IMR-90 (cell line): ENCODE measurements around the gene AUH. TPM values are rescaled to one million over a fixed set of nuclear protein-coding genes. Genes with fewer than 3 reads are reported as not detected.

Experiments
- ATAC-seq: fragments of 200-7000 bp; cut with Tn5 transposase; 2 replicates; pipeline ENCODE4 v1.9.1; 2020; ENCODE audit warnings: low read depth, mild to moderate bottlenecking, moderate library complexity
- BruUV-seq: library from RNA; stranded (reverse); fragments of 400-500 nt; replicated peaks from 2 replicates; lab custom pipeline; 2021; lab: Mats Ljungman, UMichigan
- CTCF ChIA-PET: fragments of 300-600 bp; formaldehyde crosslinking; extraction: SDS; loops from one replicate; lab custom pipeline; 2021; ENCODE audit warnings: antibody characterized with exemption; lab: Yijun Ruan, JAX
- POLR2A ChIA-PET: fragments of 300-600 bp; sonication (Branson Sonifier 250); formaldehyde crosslinking; loops from one replicate; lab custom pipeline; 2022; ENCODE audit warnings: antibody characterized with exemption; ENCODE audit not compliant: unreplicated experiment; lab: Charles Lee
- DNase-seq: peaks from one replicate; pipeline ENCODE4 v3.0.0; 2013
- H2AFZ ChIP-seq: replicated peaks from 2 replicates; pipeline ENCODE3; 2013; ENCODE audit warnings: low read length, mild to moderate bottlenecking; ENCODE audit not compliant: poor library complexity
- H2AK5ac ChIP-seq: 2 replicates; pipeline ENCODE4 v1.6.1; 2013; ENCODE audit warnings: low read depth, low read length, inconsistent platforms
- H2AK9ac ChIP-seq: replicated peaks from 2 replicates; pipeline ENCODE3; 2013; ENCODE audit warnings: mild to moderate bottlenecking, low read depth, low read length, moderate library complexity; ENCODE audit not compliant: poor library complexity
- H2BK120ac ChIP-seq: 2 replicates; pipeline ENCODE4 v1.6.1; 2013; ENCODE audit warnings: low read depth, low read length, inconsistent platforms
- H2BK15ac ChIP-seq: 3 replicates; pipeline ENCODE4 v1.6.1; 2013; ENCODE audit warnings: low read depth, low read length, inconsistent platforms
- H2BK20ac ChIP-seq: 2 replicates; pipeline ENCODE4 v1.6.1; 2013; ENCODE audit warnings: low read depth, mild to moderate bottlenecking, inconsistent platforms, low read length, moderate library complexity
- H2BK5ac ChIP-seq: 2 replicates; pipeline ENCODE4 v1.6.1; 2013; ENCODE audit warnings: mild to moderate bottlenecking, low read depth, low read length, inconsistent platforms; ENCODE audit not compliant: poor library complexity, severe bottlenecking
- H3K14ac ChIP-seq: replicated peaks from 2 replicates; pipeline ENCODE4 v1.6.1; 2013; ENCODE audit warnings: low read depth, low read length, inconsistent platforms
- H3K18ac ChIP-seq: 2 replicates; pipeline ENCODE4 v1.6.1; 2013; ENCODE audit warnings: low read depth, low read length, control low read depth
- H3K23ac ChIP-seq: 2 replicates; pipeline ENCODE4 v1.6.1; 2013; ENCODE audit warnings: low read depth, low read length, inconsistent platforms
- H3K27ac ChIP-seq: 2 replicates; pipeline ENCODE4 v1.5.1; 2013; ENCODE audit warnings: mild to moderate bottlenecking, control low read depth, low read length; ENCODE audit not compliant: insufficient read depth
- H3K27me3 ChIP-seq: 2 replicates; pipeline ENCODE4 v1.6.1; 2013; ENCODE audit warnings: low read length; ENCODE audit not compliant: control insufficient read depth, insufficient read depth
- H3K36me3 ChIP-seq: 2 replicates; pipeline ENCODE4 v1.6.1; 2013; ENCODE audit warnings: low read length, mixed read lengths; ENCODE audit not compliant: control insufficient read depth, insufficient read depth
- H3K4ac ChIP-seq: 2 replicates; pipeline ENCODE4 v1.6.1; 2013; ENCODE audit warnings: low read depth, low read length, inconsistent platforms
- H3K4me1 ChIP-seq: 2 replicates; pipeline ENCODE4 v1.6.1; 2013; ENCODE audit warnings: low read length, mixed read lengths; ENCODE audit not compliant: control insufficient read depth, insufficient read depth
- H3K4me2 ChIP-seq: 2 replicates; pipeline ENCODE4 v1.6.1; 2013; ENCODE audit warnings: low read depth, mild to moderate bottlenecking, control low read depth, low read length, moderate library complexity
- H3K4me3 ChIP-seq: 2 replicates; pipeline ENCODE4 v1.5.1; 2013; ENCODE audit warnings: low read depth, mild to moderate bottlenecking, control low read depth, low read length, moderate library complexity; ENCODE audit not compliant: insufficient read depth
- H3K56ac ChIP-seq: 2 replicates; pipeline ENCODE4 v1.6.1; 2013; ENCODE audit warnings: low read length, inconsistent platforms; ENCODE audit not compliant: insufficient read depth; ENCODE audit errors: extremely low read depth
- H3K79me1 ChIP-seq, 2 experiments: 2 replicates each; pipeline ENCODE4 v1.6.1; 2013; ENCODE audit warnings: low read length in 2 of 2, inconsistent platforms in 1 of 2, low read depth in 1 of 2
- H3K9ac ChIP-seq: 2 replicates; pipeline ENCODE4 v1.6.1; 2013; ENCODE audit warnings: low read depth, low read length, control low read depth
- H3K9me1 ChIP-seq: 2 replicates; pipeline ENCODE4 v1.6.1; 2013; ENCODE audit warnings: low read length, inconsistent platforms; ENCODE audit not compliant: insufficient read depth
- H3K9me3 ChIP-seq: 2 replicates; pipeline ENCODE4 v1.6.1; 2013; ENCODE audit warnings: low read length; ENCODE audit not compliant: control insufficient read depth, insufficient read depth
- H4K20me1 ChIP-seq: 2 replicates; pipeline ENCODE4 v1.6.1; 2013; ENCODE audit warnings: low read length, inconsistent platforms; ENCODE audit not compliant: insufficient read depth
- H4K5ac ChIP-seq: 2 replicates; pipeline ENCODE4 v1.6.1; 2013; ENCODE audit warnings: mild to moderate bottlenecking, low read depth, low read length, control low read depth
- H4K8ac ChIP-seq, 2 experiments: 2 replicates each; pipeline ENCODE4 v1.6.1; 2013; ENCODE audit warnings: low read depth in 2 of 2, low read length in 2 of 2, control low read depth in 1 of 2, inconsistent platforms in 1 of 2
- H4K91ac ChIP-seq: 2 replicates; pipeline ENCODE4 v1.6.1; 2013; ENCODE audit warnings: low read depth, low read length, inconsistent platforms; ENCODE audit not compliant: insufficient read depth
- CEBPB ChIP-seq: IDR thresholded peaks from 2 replicates; pipeline ENCODE4 v1.6.1; 2012; ENCODE audit warnings: low read depth, low read length, improper control_type of control experiment
- CHD1 ChIP-seq: IDR thresholded peaks from 2 replicates; pipeline ENCODE4 v1.6.1; 2012; ENCODE audit warnings: low read depth, low read length, improper control_type of control experiment
- CTCF ChIP-seq: conservative IDR thresholded peaks from 2 replicates; pipeline ENCODE4 v1.5.1; 2012; ENCODE audit warnings: mild to moderate bottlenecking, low read depth, low read length, improper control_type of control experiment
- MAFK ChIP-seq: IDR thresholded peaks from 2 replicates; pipeline ENCODE4 v1.6.1; 2012; ENCODE audit warnings: low read depth, low read length, improper control_type of control experiment
- MAZ ChIP-seq: IDR thresholded peaks from 2 replicates; pipeline ENCODE4 v1.6.1; 2012; ENCODE audit warnings: low read depth, mild to moderate bottlenecking, low read length, improper control_type of control experiment, moderate library complexity, borderline replicate concordance
- NFE2L2 ChIP-seq: fragments of 150-350 bp; IDR thresholded peaks from 2 replicates; pipeline ENCODE4 v1.6.1; 2016; ENCODE audit warnings: low read depth, mild to moderate bottlenecking, low read length
- POLR2A ChIP-seq: IDR thresholded peaks from 2 replicates; pipeline ENCODE4 v1.6.1; 2012; ENCODE audit warnings: mild to moderate bottlenecking, low read depth, low read length
- RCOR1 ChIP-seq: IDR thresholded peaks from 2 replicates; pipeline ENCODE4 v1.6.1; 2012; ENCODE audit warnings: mild to moderate bottlenecking, low read length, improper control_type of control experiment; ENCODE audit not compliant: insufficient replicate concordance
- USF2 ChIP-seq: fragments of 150-350 bp; IDR thresholded peaks from 2 replicates; pipeline ENCODE4 v1.6.1; 2017; ENCODE audit warnings: mild to moderate bottlenecking, antibody characterized with exemption, low read length, low read depth
- WGBS, 2 experiments: methylation state at CpG; one replicate each; pipeline versions ENCODE4 v1.1.5 to v1.1.7; 2013; ENCODE audit warnings: missing lambda C conversion rate in 2 of 2; ENCODE audit not compliant: insufficient read length in 1 of 2; ENCODE audit errors: extremely low coverage in 2 of 2; 5-methylcytosine and 5-hydroxymethylcytosine counted together
- dilution Hi-C: fragments of 300-500 bp; cut with HindIII; formaldehyde crosslinking; loops from one replicate; pipeline ENCODE4 v1.14.3; 2018; ENCODE audit warnings: low sequenced_read_pairs; ENCODE audit not compliant: unreplicated experiment
- in situ Hi-C: fragments of 300-500 bp; cut with MboI; formaldehyde crosslinking; loops from 3 replicates; pipeline ENCODE4 v1.14.3; 2019; ENCODE audit warnings: low sequenced_read_pairs, inconsistent platforms, mixed read lengths
- intact Hi-C: fragments of 100-400 bp; cut with micrococcal nuclease; formaldehyde crosslinking; loops from 2 replicates; pipeline ENCODE4 v1.10.0; 2022
- polyA plus RNA-seq, 3 experiments: library from polyadenylated mRNA; depleted of rRNA; stranded (reverse); fragments of >200 nt; gene quantifications; 2 replicates each; pipeline ENCODE4 v1.2.3, GENCODE V29; 2012; ENCODE audit warnings: low replicate concordance in 1 of 3
- total RNA-seq: library from RNA; depleted of rRNA; stranded (reverse); fragments of >200 nt; gene quantifications from 2 replicates; pipeline ENCODE4 v1.2.3, GENCODE V29; 2012

The AUH gene
- total and polyA plus RNA-seq, 2 of the 4 experiments (the other 2 are of a cell fraction), result 5.9 to 8.1 TPM

- Histone ChIP-seq H3K18ac (no peak overlapping the region), H4K5ac (no peak overlapping the region), H3K56ac (no peak overlapping the region), H3K4me1 (no peaks in the 10 kb centered on the region), H2AK9ac (no peak overlapping the region), H2BK20ac (no peak overlapping the region), H3K79me1 (0 out of 4 replicates have a peak, but pooled peaks cover 0 to 13% of the 10 kb centered on the region in 2 experiments), H3K23ac (no peak overlapping the region), H3K4me2 (no peak overlapping the region), H3K14ac (peak overlapping the region; percentile 18; the same call in 1 of the 2 replicates), H2AFZ (no peak overlapping the region), H3K9me3 (no peaks in the 10 kb centered on the region), H3K4me3 (no peak overlapping the region), H2BK120ac (no peak overlapping the region), H3K9me1 (peaks cover 3% of the 10 kb centered on the region; the same call in 1 of the 2 replicates), H4K91ac (no peak overlapping the region), H3K4ac (no peak overlapping the region), H3K36me3 (no peaks in the 10 kb centered on the region), H3K9ac (no peak overlapping the region), H2BK15ac (no peak overlapping the region), H4K20me1 (no peaks in the 10 kb centered on the region), H4K8ac (no peak overlapping the region; a peak in 1 of 4 replicates), H3K27me3 (no peaks in the 10 kb centered on the region), H2AK5ac (no peak overlapping the region), H2BK5ac (no peak overlapping the region), H3K27ac (no peak overlapping the region)
- ATAC-seq (no peak), DNase-seq (no peak)
- intact Hi-C loops (no loop called here), dilution Hi-C loops (no loop called here), in situ Hi-C loops (no loop called here)
- CTCF ChIA-PET, result no interaction called here
- POLR2A ChIA-PET, result no interaction called here
- WGBS, 2 experiments, result 100% methylated on average over 1 of the region's 2 CpGs; no CpG with 5 or more reads in 1 of the 2 experiments
- BruUV-seq, result no TSS peak
- TF ChIP-seq CTCF (no peak), USF2 (no peak), POLR2A (no peak), CHD1 (no peak), NFE2L2 (no peak), MAZ (no peak), MAFK (no peak), RCOR1 (no peak), CEBPB (no peak)
These were observed 86.7 kb downstream of the AUH start for GRCh38 chr9:91274949-91275492.
